Measurements from ENCODE around the gene SPAG4.

- no peak for TF ChIP-seq POLR2A (IDR thresholded peaks at IDR 0.05)
- no peak for TF ChIP-seq CTCF (IDR thresholded peaks at IDR 0.05 in 8 of 11, conservative IDR thresholded peaks at IDR 0.05 in 3 of 11)
- no peak for TF ChIP-seq POLR2AphosphoS5 (IDR thresholded peaks at IDR 0.05)
Observed at GRCh38 chr20:35638751-35639150, 23.1 kb downstream of the SPAG4 start.
